Measurements from ENCODE around the gene PTPN3. TPM values are rescaled to one million over a fixed set of nuclear protein-coding genes. Genes with fewer than 3 reads are reported as not detected.

Gene PTPN3
- total and polyA plus RNA-seq, 5 experiments from 2014 or later, result not detected

GRCh38 chr9:109440797-109441287 is 57.3 kb downstream of the PTPN3 start:
- H3K27me3 Mint-ChIP-seq, result peaks cover 0 to 14% (median 4%) of the 10 kb centered on the region in 5 donors
- peak overlapping the region in 2 of 10 donors; percentile 19 to 39 for H3K4me3 Mint-ChIP-seq
- DNase-seq, result peak in 7 of 10 donors; percentile 10 to 47 (median 20)
- H3K36me3 Mint-ChIP-seq, result no peaks in the 10 kb centered on the region
- peaks cover 2 to 19% (median 14%) of the 10 kb centered on the region in 4 donors for H3K4me1 Mint-ChIP-seq
- peak; percentile 84 to 88 for ATAC-seq
- POLR2A ChIA-PET, result no interaction called here
- H3K9me3 Mint-ChIP-seq, result peaks cover 0 to 5% (median 0%) of the 10 kb centered on the region in 9 donors
- H3K27ac Mint-ChIP-seq, result no peak overlapping the region

- peaks cover 2 to 19% (median 14%) of the 10 kb centered on the region in 4 donors for H3K4me1 Mint-ChIP-seq
- DNase-seq (no peak), ATAC-seq (peak in 1 of 2 donors; percentile 42)
- no peaks in the 10 kb centered on the region for H3K36me3 Mint-ChIP-seq
- no peak overlapping the region for H3K27ac Mint-ChIP-seq
- no peak overlapping the region for H3K4me3 Mint-ChIP-seq
- H3K9me3 Mint-ChIP-seq, result peaks cover 0 to 5% (median 0%) of the 10 kb centered on the region in 9 donors
- H3K27me3 Mint-ChIP-seq, result peaks cover 0 to 13% (median 4%) of the 10 kb centered on the region in 5 donors
- POLR2A ChIA-PET, result no interaction called here
Measured at GRCh38 chr9:109440117-109440515, 58.0 kb downstream of the PTPN3 start.

DNA sequence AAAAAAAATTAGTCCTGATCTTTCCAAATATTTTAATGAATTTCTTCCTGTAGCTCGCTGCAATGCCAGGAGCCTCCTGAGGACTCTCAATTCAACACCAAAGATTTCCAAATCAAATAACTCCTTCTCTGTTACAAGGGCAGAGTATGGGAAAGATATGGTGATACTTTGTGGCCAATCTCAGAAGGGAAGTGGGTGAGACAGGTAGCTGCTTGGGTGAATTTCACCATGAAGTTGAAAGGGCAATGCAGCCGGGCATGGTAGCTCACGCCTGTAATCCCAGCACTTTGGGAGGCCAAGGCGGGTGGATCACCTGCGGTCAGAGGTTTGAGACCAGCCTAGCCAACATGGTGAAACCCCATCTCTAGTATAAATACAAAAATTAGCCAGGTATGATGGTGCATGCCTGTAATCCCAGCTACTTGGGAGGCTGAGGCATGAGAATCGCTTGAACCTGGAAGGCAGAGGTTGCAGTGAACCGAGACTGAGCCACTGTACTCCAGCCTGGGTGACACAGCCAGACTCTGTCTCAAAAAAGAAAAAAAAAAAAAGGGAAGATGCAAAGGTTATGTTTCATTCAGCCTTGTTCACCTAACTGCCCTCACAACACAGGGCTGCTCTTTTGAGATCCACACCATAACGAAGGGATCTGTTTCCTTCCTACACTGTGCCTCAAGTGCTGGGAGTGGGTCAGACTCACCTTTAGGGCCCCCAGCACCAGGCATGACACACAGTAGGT is 58.6 kb downstream of the PTPN3 start:
- Mint-ChIP-seq H3K27ac (no peak overlapping the region), H3K4me1 (peaks cover 2 to 19% (median 14%) of the 10 kb centered on the region in 4 donors), H3K36me3 (no peaks in the 10 kb centered on the region), H3K9me3 (peaks cover 0 to 5% (median 0%) of the 10 kb centered on the region in 9 donors), H3K27me3 (peaks cover 3 to 16% (median 7%) of the 10 kb centered on the region in 5 donors), H3K4me3 (no peak overlapping the region)
- DNase-seq, result no peak
- no peak for ATAC-seq
- POLR2A ChIA-PET, result no interaction called here

DNA sequence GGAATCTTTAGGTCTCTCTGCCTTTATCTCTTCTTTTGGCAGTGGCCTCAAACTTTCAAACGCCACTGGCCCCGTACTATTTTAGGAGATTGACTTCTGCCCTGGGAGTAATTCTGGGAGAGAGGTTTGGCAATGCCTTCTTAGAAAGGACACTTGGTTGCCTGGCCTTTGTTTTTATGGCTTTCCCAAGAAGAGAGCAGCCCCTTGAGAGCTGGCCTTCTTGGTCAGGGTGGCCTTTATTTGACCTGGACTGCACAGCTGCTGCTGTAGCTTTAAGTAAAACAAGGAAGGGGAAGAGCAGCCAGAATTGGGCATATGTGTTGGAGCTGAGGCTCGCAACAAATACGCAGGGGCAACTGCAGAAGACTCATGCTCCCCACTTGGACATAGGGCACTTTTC is 60.8 kb downstream of the PTPN3 start:
- POLR2A ChIA-PET, result no interaction called here
- Mint-ChIP-seq H3K9me3 (peaks cover 0 to 5% (median 0%) of the 10 kb centered on the region in 9 donors), H3K36me3 (no peaks in the 10 kb centered on the region), H3K4me3 (no peak overlapping the region), H3K27ac (no peak overlapping the region), H3K4me1 (peaks cover 2 to 19% (median 14%) of the 10 kb centered on the region in 4 donors), H3K27me3 (peaks cover 3 to 10% (median 8%) of the 10 kb centered on the region in 5 donors)
- no peak for ATAC-seq
- no peak for DNase-seq

DNA sequence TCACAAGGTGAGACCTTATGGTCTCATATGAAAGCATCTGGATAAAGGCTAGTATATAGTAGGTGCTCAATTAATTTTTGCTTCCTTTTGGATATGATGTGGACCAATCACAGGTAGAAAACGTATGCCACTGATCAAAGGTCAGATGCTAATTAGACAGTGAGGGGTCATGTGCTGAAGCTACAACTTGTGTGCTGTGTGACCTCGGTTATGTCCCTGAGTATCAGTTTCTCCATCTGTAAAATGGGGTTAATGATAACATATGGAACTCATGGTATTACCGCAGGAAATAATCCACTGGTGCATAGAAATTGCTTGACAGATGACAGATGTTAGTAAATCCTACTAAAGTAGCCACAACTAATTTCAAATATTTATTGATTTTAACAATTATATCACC is 62.0 kb downstream of the PTPN3 start:
- Mint-ChIP-seq H3K4me1 (peaks cover 2 to 15% (median 12%) of the 10 kb centered on the region in 4 donors), H3K27ac (no peak overlapping the region), H3K27me3 (peaks cover 3 to 11% (median 8%) of the 10 kb centered on the region in 5 donors), H3K9me3 (peaks cover 0 to 5% (median 0%) of the 10 kb centered on the region in 9 donors), H3K36me3 (no peaks in the 10 kb centered on the region), H3K4me3 (no peak overlapping the region)
- no peak for DNase-seq
- POLR2A ChIA-PET, result no interaction called here
- ATAC-seq, result no peak

DNA sequence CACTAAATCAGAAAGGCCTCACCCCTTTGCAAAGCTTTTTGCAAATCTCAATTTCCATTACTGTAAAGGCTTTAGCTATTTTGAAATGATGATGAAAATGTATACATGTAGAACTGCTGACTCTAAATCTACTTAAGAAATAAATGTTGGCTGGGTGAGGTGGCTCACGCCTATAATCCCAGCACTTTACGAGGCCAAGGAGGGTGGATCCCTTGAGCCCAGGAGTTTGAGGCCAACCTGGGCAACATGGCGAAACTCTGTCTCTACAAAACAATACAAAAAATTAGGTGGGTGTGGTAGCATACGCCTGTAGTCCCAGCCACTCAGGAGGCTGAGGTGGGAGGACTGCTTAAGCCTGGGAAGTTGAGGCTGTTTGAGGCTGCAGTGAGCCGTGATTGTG is 64.6 kb downstream of the PTPN3 start:
- H3K4me1 Mint-ChIP-seq, result no peaks in the 10 kb centered on the region
- peaks cover 3 to 11% (median 8%) of the 10 kb centered on the region in 5 donors for H3K27me3 Mint-ChIP-seq
- POLR2A ChIA-PET, result no interaction called here
- no peak overlapping the region for H3K4me3 Mint-ChIP-seq
- DNase-seq (no peak), ATAC-seq (no peak)
- H3K27ac Mint-ChIP-seq, result no peak overlapping the region
- H3K36me3 Mint-ChIP-seq, result no peaks in the 10 kb centered on the region
- H3K9me3 Mint-ChIP-seq, result peaks cover 0 to 3% (median 0%) of the 10 kb centered on the region in 9 donors

DNA sequence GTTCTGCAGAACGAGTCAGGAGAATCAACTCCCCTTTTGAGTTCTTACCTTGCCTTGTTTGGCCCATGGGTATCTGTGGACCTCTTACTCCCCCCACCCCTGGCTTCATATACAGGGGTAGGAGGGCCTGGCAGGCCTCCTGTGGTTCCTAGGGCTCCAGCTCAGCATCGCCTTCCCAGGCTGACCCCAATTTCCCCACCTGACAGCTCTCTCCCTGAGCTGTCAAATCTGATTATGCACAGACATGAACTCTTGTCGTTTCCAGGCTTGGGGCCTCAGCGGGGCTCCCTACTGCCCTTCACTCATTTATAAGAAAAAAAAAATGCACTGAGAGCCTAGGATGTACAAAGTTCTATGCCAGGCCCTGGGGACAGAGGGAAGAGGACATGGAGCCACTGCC is 67.9 kb downstream of the PTPN3 start:
- Mint-ChIP-seq H3K27me3 (peaks cover 2 to 10% (median 8%) of the 10 kb centered on the region in 5 donors), H3K9me3 (no peaks in the 10 kb centered on the region), H3K4me3 (no peak overlapping the region), H3K4me1 (no peaks in the 10 kb centered on the region), H3K36me3 (no peaks in the 10 kb centered on the region), H3K27ac (no peak overlapping the region)
- no peak for DNase-seq
- no peak for ATAC-seq
- POLR2A ChIA-PET, result no interaction called here

DNA sequence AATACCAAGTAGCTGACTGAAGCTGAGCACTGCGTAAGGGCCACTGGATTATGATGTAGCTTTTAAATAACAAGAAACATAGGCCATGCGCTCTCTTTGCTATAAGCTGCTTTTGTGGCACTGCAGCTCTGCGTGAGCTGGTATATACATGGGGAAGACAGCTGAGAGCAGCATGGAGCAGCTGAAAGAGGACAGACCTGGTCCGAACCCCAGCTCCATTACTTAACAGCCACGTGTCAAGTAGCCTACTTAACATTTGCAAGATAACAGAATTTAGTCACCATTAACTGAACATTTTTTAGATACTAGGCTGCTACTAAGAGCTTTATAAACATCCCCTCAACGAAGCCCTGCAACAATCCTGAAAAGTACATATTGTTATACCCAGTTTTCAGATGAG is 69.3 kb downstream of the PTPN3 start:
- H3K4me1 Mint-ChIP-seq, result no peaks in the 10 kb centered on the region
- no peak overlapping the region for H3K27ac Mint-ChIP-seq
- peaks cover 0 to 7% (median 2%) of the 10 kb centered on the region in 5 donors for H3K27me3 Mint-ChIP-seq
- DNase-seq (no peak), ATAC-seq (no peak)
- no peak overlapping the region for H3K4me3 Mint-ChIP-seq
- no peaks in the 10 kb centered on the region for H3K36me3 Mint-ChIP-seq
- POLR2A ChIA-PET, result no interaction called here
- no peaks in the 10 kb centered on the region for H3K9me3 Mint-ChIP-seq

- Mint-ChIP-seq H3K4me3 (no peak overlapping the region), H3K27ac (no peak overlapping the region), H3K36me3 (no peaks in the 10 kb centered on the region), H3K4me1 (no peaks in the 10 kb centered on the region), H3K27me3 (peaks cover 0 to 7% (median 5%) of the 10 kb centered on the region in 5 donors), H3K9me3 (no peaks in the 10 kb centered on the region)
- DNase-seq, result no peak
- ATAC-seq, result no peak
- POLR2A ChIA-PET, result no interaction called here
Measured at GRCh38 chr9:109427886-109428285, 70.2 kb downstream of the PTPN3 start.

DNA sequence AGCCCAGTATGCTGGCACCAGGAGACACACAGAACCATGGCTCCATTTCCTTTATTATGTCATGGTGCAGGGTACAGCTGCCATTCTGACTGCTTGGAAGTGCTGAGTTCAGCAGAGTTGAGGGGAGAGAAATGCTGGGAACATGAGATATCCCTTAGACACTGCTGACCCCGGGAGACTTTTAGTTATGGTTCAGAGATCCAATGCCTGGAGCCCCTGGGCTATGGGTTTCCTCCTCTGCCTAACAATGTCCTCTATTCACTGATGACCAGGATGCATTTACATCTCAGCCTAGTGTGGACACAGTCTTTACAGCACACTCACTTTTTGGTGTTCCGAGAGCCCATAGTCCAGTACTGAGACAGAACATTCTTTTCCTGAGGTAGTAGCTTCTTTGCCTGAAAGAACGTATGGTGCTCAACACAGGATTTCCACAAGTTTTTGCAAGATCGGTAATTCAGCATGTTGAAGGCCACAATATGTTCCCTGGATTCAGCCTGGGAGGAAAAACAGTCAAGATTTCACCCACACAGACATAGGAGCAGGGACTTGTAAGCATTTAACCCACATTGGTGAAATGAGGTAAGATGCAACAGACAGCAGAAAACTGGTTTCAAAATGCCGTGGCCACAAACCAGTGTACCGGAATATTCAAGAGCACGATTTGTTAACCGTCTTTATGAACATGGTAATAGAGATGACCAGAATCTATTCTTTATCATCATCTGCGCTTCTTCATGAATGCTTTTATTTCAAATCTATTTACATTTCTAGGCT is 71.3 kb downstream of the PTPN3 start:
- no peaks in the 10 kb centered on the region for H3K36me3 Mint-ChIP-seq
- H3K9me3 Mint-ChIP-seq, result no peaks in the 10 kb centered on the region
- no peaks in the 10 kb centered on the region for H3K4me1 Mint-ChIP-seq
- DNase-seq, result no peak
- peaks cover 0 to 3% (median 3%) of the 10 kb centered on the region in 5 donors for H3K27me3 Mint-ChIP-seq
- no peak overlapping the region for H3K4me3 Mint-ChIP-seq
- ATAC-seq, result no peak
- no peak overlapping the region for H3K27ac Mint-ChIP-seq
- POLR2A ChIA-PET, result no interaction called here

DNA sequence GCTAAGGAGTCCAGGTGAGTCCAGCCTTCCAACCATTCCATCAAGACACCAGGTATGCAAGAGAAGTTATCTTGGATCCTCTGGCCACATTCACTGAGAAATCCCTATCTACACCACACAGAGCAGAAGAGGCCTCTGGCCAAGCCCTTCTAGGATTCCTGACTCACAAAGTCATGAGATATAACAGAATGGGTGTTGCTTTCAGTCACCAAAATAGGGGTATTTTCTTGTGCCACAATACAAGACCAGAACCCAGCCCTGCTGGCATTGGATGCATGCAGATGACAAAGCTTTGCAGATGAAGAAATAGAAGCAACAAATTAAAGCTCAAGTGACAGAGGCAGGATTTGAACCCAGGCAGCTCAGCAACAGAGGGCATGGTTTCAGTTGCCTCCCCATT is 73.5 kb downstream of the PTPN3 start:
- H3K4me1 Mint-ChIP-seq, result no peaks in the 10 kb centered on the region
- peaks cover 0 to 3% (median 0%) of the 10 kb centered on the region in 5 donors for H3K27me3 Mint-ChIP-seq
- no peaks in the 10 kb centered on the region for H3K36me3 Mint-ChIP-seq
- no peaks in the 10 kb centered on the region for H3K9me3 Mint-ChIP-seq
- no peak for ATAC-seq
- no peak overlapping the region for H3K27ac Mint-ChIP-seq
- POLR2A ChIA-PET, result no interaction called here
- no peak for DNase-seq
- H3K4me3 Mint-ChIP-seq, result no peak overlapping the region

DNA sequence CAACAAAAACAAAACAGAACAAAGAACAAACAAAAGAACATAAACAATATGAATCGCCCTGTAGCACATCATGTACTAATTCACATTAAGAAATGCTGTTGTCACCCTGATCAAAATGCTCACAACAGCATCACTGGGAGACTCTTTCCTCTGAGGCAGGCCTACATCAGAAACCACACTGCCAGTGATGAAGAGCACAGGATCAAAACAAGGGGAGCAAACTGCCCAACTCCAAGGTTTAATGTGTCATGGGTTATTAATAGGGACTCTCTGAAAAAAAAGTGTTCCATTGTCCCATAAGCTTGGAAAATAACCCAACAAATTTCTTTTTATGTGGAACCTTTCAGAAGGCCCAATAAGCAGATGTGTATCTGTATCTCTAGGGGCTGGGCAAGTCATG is 74.2 kb downstream of the PTPN3 start:
- Mint-ChIP-seq H3K27me3 (peaks cover 0 to 3% (median 0%) of the 10 kb centered on the region in 5 donors), H3K27ac (no peak overlapping the region), H3K4me3 (no peak overlapping the region), H3K36me3 (no peaks in the 10 kb centered on the region), H3K9me3 (no peaks in the 10 kb centered on the region), H3K4me1 (no peaks in the 10 kb centered on the region)
- DNase-seq (no peak), ATAC-seq (no peak)
- POLR2A ChIA-PET, result no interaction called here

- DNase-seq, result no peak
- Mint-ChIP-seq H3K27ac (no peak overlapping the region), H3K9me3 (no peaks in the 10 kb centered on the region), H3K4me1 (no peaks in the 10 kb centered on the region), H3K36me3 (no peaks in the 10 kb centered on the region), H3K4me3 (no peak overlapping the region), H3K27me3 (peaks cover 0 to 5% (median 3%) of the 10 kb centered on the region in 5 donors)
- POLR2A ChIA-PET, result no interaction called here
- ATAC-seq, result no peak
Measured at GRCh38 chr9:109422641-109423040, 75.5 kb downstream of the PTPN3 start.
